Nephron (organoid): ENCODE measurements around the gene SLC22A17.

Experiments used
- H3K27ac Mint-ChIP-seq, 3 experiments: 2 replicates each; pipeline ENCODE4 v1.8.0; 2020; ENCODE audit warnings: mixed read lengths in 3 of 3, mild to moderate bottlenecking in 2 of 3, moderate library complexity in 1 of 3
- H3K27me3 Mint-ChIP-seq: 2 replicates; pipeline ENCODE4 v1.8.0; 2021; ENCODE audit warnings: low read depth, mild to moderate bottlenecking, moderate library complexity, mixed read lengths
- H3K36me3 Mint-ChIP-seq: 2 replicates; pipeline ENCODE4 v1.8.0; 2020; ENCODE audit warnings: low read depth, mixed read lengths
- H3K4me1 Mint-ChIP-seq: 2 replicates; pipeline ENCODE4 v1.8.0; 2020; ENCODE audit warnings: mixed read lengths
- H3K4me3 Mint-ChIP-seq, 3 experiments: 2 replicates each; pipeline ENCODE4 v1.8.0; 2020; ENCODE audit warnings: mild to moderate bottlenecking in 3 of 3, mixed read lengths in 3 of 3, moderate library complexity in 2 of 3
- H3K9me3 Mint-ChIP-seq: 2 replicates; pipeline ENCODE4 v1.8.0; 2020; ENCODE audit warnings: mixed read lengths
- CTCF ChIP-seq, 3 experiments: fragments of 200-600 bp; sonication (generic); IDR thresholded peaks; one replicate each; pipeline ENCODE4 v1.5.0; 2021; ENCODE audit warnings: antibody characterized with exemption in 3 of 3; ENCODE audit not compliant: unreplicated experiment in 3 of 3

SLC22A17 gene

GRCh38 chr14:23358042-23358441 is 5.4 kb upstream of the SLC22A17 start:
- Mint-ChIP-seq H3K27ac (peak overlapping the region in 2 of 3 experiments; percentile 48 to 82), H3K9me3 (no peaks in the 10 kb centered on the region), H3K27me3 (no peaks in the 10 kb centered on the region), H3K4me1 (peaks cover 44% of the 10 kb centered on the region), H3K4me3 (no peak overlapping the region), H3K36me3 (peaks cover 27% of the 10 kb centered on the region)
- TF ChIP-seq CTCF (IDR thresholded peaks at IDR 0.05; ENCODE audit: unreplicated experiment in 3 of 3) = no peak

GRCh38 chr14:23357261-23357660 is 4.6 kb upstream of the SLC22A17 start:
- H3K4me1 Mint-ChIP-seq = peaks cover 42% of the 10 kb centered on the region
- no peak overlapping the region for H3K27ac Mint-ChIP-seq
- no peak overlapping the region for H3K4me3 Mint-ChIP-seq
- H3K27me3 Mint-ChIP-seq = no peaks in the 10 kb centered on the region
- TF ChIP-seq CTCF (IDR thresholded peaks at IDR 0.05; ENCODE audit: unreplicated experiment in 3 of 3) = no peak
- no peaks in the 10 kb centered on the region for H3K9me3 Mint-ChIP-seq
- peaks cover 27% of the 10 kb centered on the region for H3K36me3 Mint-ChIP-seq

GRCh38 chr14:23356662-23357061 is 4.0 kb upstream of the SLC22A17 start:
- peak overlapping the region in 1 of 3 experiments; percentile 18 for H3K27ac Mint-ChIP-seq
- no peak overlapping the region for H3K4me3 Mint-ChIP-seq
- no peaks in the 10 kb centered on the region for H3K9me3 Mint-ChIP-seq
- H3K4me1 Mint-ChIP-seq = peaks cover 36% of the 10 kb centered on the region
- no peaks in the 10 kb centered on the region for H3K27me3 Mint-ChIP-seq
- TF ChIP-seq CTCF (IDR thresholded peaks at IDR 0.05; ENCODE audit: unreplicated experiment in 3 of 3) = no peak
- H3K36me3 Mint-ChIP-seq = peaks cover 27% of the 10 kb centered on the region

GRCh38 chr14:23355871-23356435 is 3.3 kb upstream of the SLC22A17 start:
- Mint-ChIP-seq H3K4me1 (peaks cover 34% of the 10 kb centered on the region), H3K27ac (peak overlapping the region in 1 of 3 experiments; percentile 18), H3K4me3 (no peak overlapping the region), H3K9me3 (no peaks in the 10 kb centered on the region), H3K36me3 (peaks cover 28% of the 10 kb centered on the region), H3K27me3 (peaks cover 2% of the 10 kb centered on the region)
- TF ChIP-seq CTCF (IDR thresholded peaks at IDR 0.05; ENCODE audit: unreplicated experiment in 3 of 3) = no peak

GRCh38 chr14:23354990-23355389 is 2.3 kb upstream of the SLC22A17 start:
- no peaks in the 10 kb centered on the region for H3K9me3 Mint-ChIP-seq
- H3K4me3 Mint-ChIP-seq = peak overlapping the region; percentile 7 to 87 (median 29)
- peaks cover 8% of the 10 kb centered on the region for H3K27me3 Mint-ChIP-seq
- no peak for TF ChIP-seq CTCF (IDR thresholded peaks at IDR 0.05; ENCODE audit: unreplicated experiment in 3 of 3)
- peak overlapping the region in 1 of 3 experiments; percentile 0 for H3K27ac Mint-ChIP-seq
- H3K36me3 Mint-ChIP-seq = peaks cover 24% of the 10 kb centered on the region
- H3K4me1 Mint-ChIP-seq = peaks cover 37% of the 10 kb centered on the region

- Mint-ChIP-seq H3K27ac (peak overlapping the region in 2 of 3 experiments; percentile 46 to 71), H3K9me3 (no peaks in the 10 kb centered on the region), H3K4me1 (peaks cover 34% of the 10 kb centered on the region), H3K4me3 (peak overlapping the region; percentile 76 to 88 (median 87)), H3K27me3 (peaks cover 8% of the 10 kb centered on the region), H3K36me3 (peaks cover 20% of the 10 kb centered on the region)
- TF ChIP-seq CTCF (IDR thresholded peaks at IDR 0.05; ENCODE audit: unreplicated experiment in 3 of 3) = no peak
Measured at GRCh38 chr14:23353433-23353780, 720 bp upstream of the SLC22A17 start.
